ENCODE results near the gene COL9A1. TPM values are rescaled to one million over a fixed set of nuclear protein-coding genes. Genes with fewer than 3 reads are reported as not detected.

COL9A1 gene
- total RNA-seq, 1 experiment from 2014 or later = 7.8 TPM

DNA sequence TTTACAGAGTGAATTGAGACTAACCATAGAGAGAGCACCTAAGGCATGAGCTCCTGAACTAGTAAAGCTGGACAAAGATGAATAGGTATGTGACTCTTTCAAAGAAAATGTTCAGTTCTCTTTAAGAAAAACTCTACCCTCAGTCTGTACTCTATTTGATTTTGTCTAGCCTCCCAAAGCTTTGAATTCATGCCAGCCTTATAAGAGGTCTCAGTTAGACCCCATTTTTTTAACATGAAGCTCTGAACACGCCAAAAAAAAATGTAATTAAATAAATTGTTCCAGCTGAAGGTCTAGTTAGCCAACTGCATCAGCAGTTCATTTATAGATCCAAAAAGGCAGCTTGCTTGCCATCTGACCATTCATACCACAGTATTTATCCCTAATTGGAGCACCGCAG lies 71.6 kb downstream of the COL9A1 start:
- H3K9me3 Mint-ChIP-seq = no peaks in the 10 kb centered on the region
- no peak overlapping the region for H2BK120ac ChIP-seq (ENCODE audit: low read depth, low read length, poor library complexity, severe bottlenecking)
- H3K14ac ChIP-seq (ENCODE audit: insufficient read depth, low read length) = no peak overlapping the region
- no peak overlapping the region for H2BK12ac ChIP-seq (ENCODE audit: insufficient read length, low read depth, low read length)
- H3K27me3 ChIP-seq (ENCODE audit: insufficient read depth, low read length) = no peaks in the 10 kb centered on the region
- H4K91ac ChIP-seq (ENCODE audit: insufficient read length, low read depth, low read length) = no peak overlapping the region
- no peak overlapping the region for H2AFZ ChIP-seq (ENCODE audit: low read length)
- TF ChIP-seq, protein P1, sequence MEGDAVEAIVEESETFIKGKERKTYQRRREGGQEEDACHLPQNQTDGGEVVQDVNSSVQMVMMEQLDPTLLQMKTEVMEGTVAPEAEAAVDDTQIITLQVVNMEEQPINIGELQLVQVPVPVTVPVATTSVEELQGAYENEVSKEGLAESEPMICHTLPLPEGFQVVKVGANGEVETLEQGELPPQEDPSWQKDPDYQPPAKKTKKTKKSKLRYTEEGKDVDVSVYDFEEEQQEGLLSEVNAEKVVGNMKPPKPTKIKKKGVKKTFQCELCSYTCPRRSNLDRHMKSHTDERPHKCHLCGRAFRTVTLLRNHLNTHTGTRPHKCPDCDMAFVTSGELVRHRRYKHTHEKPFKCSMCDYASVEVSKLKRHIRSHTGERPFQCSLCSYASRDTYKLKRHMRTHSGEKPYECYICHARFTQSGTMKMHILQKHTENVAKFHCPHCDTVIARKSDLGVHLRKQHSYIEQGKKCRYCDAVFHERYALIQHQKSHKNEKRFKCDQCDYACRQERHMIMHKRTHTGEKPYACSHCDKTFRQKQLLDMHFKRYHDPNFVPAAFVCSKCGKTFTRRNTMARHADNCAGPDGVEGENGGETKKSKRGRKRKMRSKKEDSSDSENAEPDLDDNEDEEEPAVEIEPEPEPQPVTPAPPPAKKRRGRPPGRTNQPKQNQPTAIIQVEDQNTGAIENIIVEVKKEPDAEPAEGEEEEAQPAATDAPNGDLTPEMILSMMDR (conservative IDR thresholded peaks at IDR 0.05) = no peak
- no peak overlapping the region for H2BK15ac ChIP-seq (ENCODE audit: low read depth, low read length)
- no peak overlapping the region for H3K4me3 Mint-ChIP-seq
- H3K9ac ChIP-seq (ENCODE audit: extremely low read depth, insufficient read length, low read length) = no peak overlapping the region
- H3K27ac ChIP-seq (ENCODE audit: insufficient read length, low read depth, low read length) = no peak overlapping the region
- no peaks in the 10 kb centered on the region for H3K9me3 ChIP-seq (ENCODE audit: control insufficient read depth, low read depth, low read length)
- DNase-seq = no peak
- no peak overlapping the region for H3K23ac ChIP-seq (ENCODE audit: insufficient read length, low read depth, low read length)
- peaks cover 2% of the 10 kb centered on the region; the same call in 1 of the 2 replicates for H3K4me1 ChIP-seq (ENCODE audit: insufficient read depth, low read length)
- no peak overlapping the region for H4K5ac ChIP-seq (ENCODE audit: insufficient read length, low read depth, low read length)
- no peak overlapping the region for H3K56ac ChIP-seq (ENCODE audit: insufficient read length, low read depth, low read length)
- peaks cover 10 to 11% of the 10 kb centered on the region in 2 experiments for H3K4me1 Mint-ChIP-seq
- H3K79me1 ChIP-seq (ENCODE audit: insufficient read depth, low read depth, low read length, poor library complexity, severe bottlenecking) = no peaks in the 10 kb centered on the region
- no peak overlapping the region for H4K8ac ChIP-seq (replicated peaks; ENCODE audit: insufficient read length, low read depth, low read length)
- H3T11ph ChIP-seq (ENCODE audit: low read length) = no peak overlapping the region
- H3K27ac Mint-ChIP-seq = no peak overlapping the region; a peak in 1 of 7 replicates
- no peaks in the 10 kb centered on the region for H3K79me2 ChIP-seq (ENCODE audit: insufficient read depth, low read length)
- H3K27me3 Mint-ChIP-seq (ENCODE audit: low read depth) = no peaks in the 10 kb centered on the region
- H3K4me2 ChIP-seq (ENCODE audit: insufficient read depth, insufficient read length, low read length) = no peak overlapping the region
- no peak overlapping the region for H2AK5ac ChIP-seq (ENCODE audit: insufficient read length, low read length)
- no peak overlapping the region for H2BK20ac ChIP-seq (ENCODE audit: low read depth, low read length, poor library complexity, severe bottlenecking)
- peaks cover 0 to 4% (median 0%) of the 10 kb centered on the region in 3 experiments; a peak in 2 of 7 replicates for H3K36me3 Mint-ChIP-seq (ENCODE audit: insufficient read depth in 1 of 3, low read depth in 3 of 3)
- no peaks in the 10 kb centered on the region for H3K23me2 ChIP-seq (ENCODE audit: insufficient read length, low read depth, low read length, poor library complexity, severe bottlenecking)
- WGBS (ENCODE audit: extremely low coverage, insufficient read length, low lambda C conversion rate) = no CpG with 5 or more reads among the region's 2 CpGs
- no peak overlapping the region for H3K4ac ChIP-seq (ENCODE audit: low read depth, low read length)
- H4K20me1 ChIP-seq (ENCODE audit: control insufficient read depth, insufficient read depth, insufficient read length) = no peaks in the 10 kb centered on the region
- H3K18ac ChIP-seq (ENCODE audit: insufficient read length, low read depth, low read length) = no peak overlapping the region
- no peak overlapping the region for H2BK5ac ChIP-seq (ENCODE audit: insufficient read length, low read length)

Data from H9 (cell line).